PFSK-1 (cell line): ENCODE measurements around the gene TTC39B.

ENCODE experiments used
- FOXP2 ChIP-seq: optimal IDR thresholded peaks from 2 replicates; pipeline ENCODE3; 2011; ENCODE audit warnings: borderline replicate concordance, control low read depth, inconsistent platforms; ENCODE audit not compliant: insufficient read depth; ENCODE audit errors: extremely low read length, extremely low read depth
- POLR2AphosphoS5 ChIP-seq: IDR thresholded peaks from 2 replicates; pipeline ENCODE4 v1.6.1; 2012; ENCODE audit warnings: low read depth, mild to moderate bottlenecking, control low read depth, low read length, moderate library complexity
- REST ChIP-seq, 2 experiments: IDR thresholded peaks; 2 replicates each; pipeline versions ENCODE4 v1.6.1 to v1.8.0; 2011 to 2012; ENCODE audit warnings: low read depth in 2 of 2, low read length in 2 of 2, control low read depth in 1 of 2, inconsistent platforms in 1 of 2, mild to moderate bottlenecking in 1 of 2, moderate library complexity in 1 of 2; ENCODE audit not compliant: insufficient read depth in 1 of 2
- SIN3A ChIP-seq: IDR thresholded peaks from 2 replicates; pipeline ENCODE4 v1.6.1; 2012; ENCODE audit warnings: mild to moderate bottlenecking, low read length, moderate library complexity, borderline replicate concordance; ENCODE audit not compliant: insufficient read depth
- TAF1 ChIP-seq: IDR thresholded peaks from 2 replicates; pipeline ENCODE4 v1.6.1; 2012; ENCODE audit warnings: low read length, control low read depth, borderline replicate concordance; ENCODE audit not compliant: insufficient read depth

TTC39B gene

GRCh38 chr9:15277400-15278090 lies 29.5 kb downstream of the TTC39B start:
- no peak for TF ChIP-seq TAF1
- TF ChIP-seq FOXP2: no peak
- no peak for TF ChIP-seq POLR2AphosphoS5
- no peak for TF ChIP-seq SIN3A
- TF ChIP-seq REST (IDR thresholded peaks at IDR 0.05; ENCODE audit: insufficient read depth in 1 of 2, low read depth in 2 of 2, low read length in 2 of 2): no peak

- TF ChIP-seq POLR2AphosphoS5 (no peak), SIN3A (no peak), FOXP2 (no peak), REST (IDR thresholded peaks at IDR 0.05; ENCODE audit: insufficient read depth in 1 of 2, low read depth in 2 of 2, low read length in 2 of 2) (no peak), TAF1 (no peak)
Measured at GRCh38 chr9:15276328-15276938, 30.6 kb downstream of the TTC39B start.

GRCh38 chr9:15274425-15274824 lies 32.6 kb downstream of the TTC39B start:
- TF ChIP-seq TAF1 (no peak), REST (IDR thresholded peaks at IDR 0.05; ENCODE audit: insufficient read depth in 1 of 2, low read depth in 2 of 2, low read length in 2 of 2) (no peak), SIN3A (no peak), FOXP2 (no peak), POLR2AphosphoS5 (no peak)

GRCh38 chr9:15272377-15272928 lies 34.6 kb downstream of the TTC39B start:
- TF ChIP-seq TAF1 (no peak), SIN3A (no peak), POLR2AphosphoS5 (no peak), REST (IDR thresholded peaks at IDR 0.05; ENCODE audit: insufficient read depth in 1 of 2, low read depth in 2 of 2, low read length in 2 of 2) (no peak), FOXP2 (no peak)

GRCh38 chr9:15271403-15271802 lies 35.6 kb downstream of the TTC39B start:
- TF ChIP-seq TAF1 (no peak), FOXP2 (no peak), POLR2AphosphoS5 (no peak), SIN3A (no peak), REST (IDR thresholded peaks at IDR 0.05; ENCODE audit: insufficient read depth in 1 of 2, low read depth in 2 of 2, low read length in 2 of 2) (no peak)
